IMR-90 (cell line): Measurements from ENCODE around the gene PLCH1. TPM values are rescaled to one million over a fixed set of nuclear protein-coding genes. Genes with fewer than 3 reads are reported as not detected.

Experiments
- ATAC-seq: fragments of 200-7000 bp; cut with Tn5 transposase; 2 replicates; pipeline ENCODE4 v1.9.1; 2020; ENCODE audit warnings: low read depth, mild to moderate bottlenecking, moderate library complexity
- BruUV-seq: library from RNA; stranded (reverse); fragments of 400-500 nt; replicated peaks from 2 replicates; lab custom pipeline; 2021; lab: Mats Ljungman, UMichigan
- CTCF ChIA-PET: fragments of 300-600 bp; formaldehyde crosslinking; extraction: SDS; loops from one replicate; lab custom pipeline; 2021; ENCODE audit warnings: antibody characterized with exemption; lab: Yijun Ruan, JAX
- POLR2A ChIA-PET: fragments of 300-600 bp; sonication (Branson Sonifier 250); formaldehyde crosslinking; loops from one replicate; lab custom pipeline; 2022; ENCODE audit warnings: antibody characterized with exemption; ENCODE audit not compliant: unreplicated experiment; lab: Charles Lee
- DNase-seq: peaks from one replicate; pipeline ENCODE4 v3.0.0; 2013
- H2AFZ ChIP-seq: replicated peaks from 2 replicates; pipeline ENCODE3; 2013; ENCODE audit warnings: low read length, mild to moderate bottlenecking; ENCODE audit not compliant: poor library complexity
- H2AK5ac ChIP-seq: 2 replicates; pipeline ENCODE4 v1.6.1; 2013; ENCODE audit warnings: low read depth, low read length, inconsistent platforms
- H2AK9ac ChIP-seq: replicated peaks from 2 replicates; pipeline ENCODE3; 2013; ENCODE audit warnings: mild to moderate bottlenecking, low read depth, low read length, moderate library complexity; ENCODE audit not compliant: poor library complexity
- H2BK120ac ChIP-seq: 2 replicates; pipeline ENCODE4 v1.6.1; 2013; ENCODE audit warnings: low read depth, low read length, inconsistent platforms
- H2BK15ac ChIP-seq: 3 replicates; pipeline ENCODE4 v1.6.1; 2013; ENCODE audit warnings: low read depth, low read length, inconsistent platforms
- H2BK20ac ChIP-seq: 2 replicates; pipeline ENCODE4 v1.6.1; 2013; ENCODE audit warnings: low read depth, mild to moderate bottlenecking, inconsistent platforms, low read length, moderate library complexity
- H2BK5ac ChIP-seq: 2 replicates; pipeline ENCODE4 v1.6.1; 2013; ENCODE audit warnings: mild to moderate bottlenecking, low read depth, low read length, inconsistent platforms; ENCODE audit not compliant: poor library complexity, severe bottlenecking
- H3K14ac ChIP-seq: replicated peaks from 2 replicates; pipeline ENCODE4 v1.6.1; 2013; ENCODE audit warnings: low read depth, low read length, inconsistent platforms
- H3K18ac ChIP-seq: 2 replicates; pipeline ENCODE4 v1.6.1; 2013; ENCODE audit warnings: low read depth, low read length, control low read depth
- H3K23ac ChIP-seq: 2 replicates; pipeline ENCODE4 v1.6.1; 2013; ENCODE audit warnings: low read depth, low read length, inconsistent platforms
- H3K27ac ChIP-seq: 2 replicates; pipeline ENCODE4 v1.5.1; 2013; ENCODE audit warnings: mild to moderate bottlenecking, control low read depth, low read length; ENCODE audit not compliant: insufficient read depth
- H3K27me3 ChIP-seq: 2 replicates; pipeline ENCODE4 v1.6.1; 2013; ENCODE audit warnings: low read length; ENCODE audit not compliant: control insufficient read depth, insufficient read depth
- H3K36me3 ChIP-seq: 2 replicates; pipeline ENCODE4 v1.6.1; 2013; ENCODE audit warnings: low read length, mixed read lengths; ENCODE audit not compliant: control insufficient read depth, insufficient read depth
- H3K4ac ChIP-seq: 2 replicates; pipeline ENCODE4 v1.6.1; 2013; ENCODE audit warnings: low read depth, low read length, inconsistent platforms
- H3K4me1 ChIP-seq: 2 replicates; pipeline ENCODE4 v1.6.1; 2013; ENCODE audit warnings: low read length, mixed read lengths; ENCODE audit not compliant: control insufficient read depth, insufficient read depth
- H3K4me2 ChIP-seq: 2 replicates; pipeline ENCODE4 v1.6.1; 2013; ENCODE audit warnings: low read depth, mild to moderate bottlenecking, control low read depth, low read length, moderate library complexity
- H3K4me3 ChIP-seq: 2 replicates; pipeline ENCODE4 v1.5.1; 2013; ENCODE audit warnings: low read depth, mild to moderate bottlenecking, control low read depth, low read length, moderate library complexity; ENCODE audit not compliant: insufficient read depth
- H3K56ac ChIP-seq: 2 replicates; pipeline ENCODE4 v1.6.1; 2013; ENCODE audit warnings: low read length, inconsistent platforms; ENCODE audit not compliant: insufficient read depth; ENCODE audit errors: extremely low read depth
- H3K79me1 ChIP-seq, 2 experiments: 2 replicates each; pipeline ENCODE4 v1.6.1; 2013; ENCODE audit warnings: low read length in 2 of 2, inconsistent platforms in 1 of 2, low read depth in 1 of 2
- H3K9ac ChIP-seq: 2 replicates; pipeline ENCODE4 v1.6.1; 2013; ENCODE audit warnings: low read depth, low read length, control low read depth
- H3K9me1 ChIP-seq: 2 replicates; pipeline ENCODE4 v1.6.1; 2013; ENCODE audit warnings: low read length, inconsistent platforms; ENCODE audit not compliant: insufficient read depth
- H3K9me3 ChIP-seq: 2 replicates; pipeline ENCODE4 v1.6.1; 2013; ENCODE audit warnings: low read length; ENCODE audit not compliant: control insufficient read depth, insufficient read depth
- H4K20me1 ChIP-seq: 2 replicates; pipeline ENCODE4 v1.6.1; 2013; ENCODE audit warnings: low read length, inconsistent platforms; ENCODE audit not compliant: insufficient read depth
- H4K5ac ChIP-seq: 2 replicates; pipeline ENCODE4 v1.6.1; 2013; ENCODE audit warnings: mild to moderate bottlenecking, low read depth, low read length, control low read depth
- H4K8ac ChIP-seq, 2 experiments: 2 replicates each; pipeline ENCODE4 v1.6.1; 2013; ENCODE audit warnings: low read depth in 2 of 2, low read length in 2 of 2, control low read depth in 1 of 2, inconsistent platforms in 1 of 2
- H4K91ac ChIP-seq: 2 replicates; pipeline ENCODE4 v1.6.1; 2013; ENCODE audit warnings: low read depth, low read length, inconsistent platforms; ENCODE audit not compliant: insufficient read depth
- POLR2A ChIP-seq: IDR thresholded peaks from 2 replicates; pipeline ENCODE4 v1.6.1; 2012; ENCODE audit warnings: mild to moderate bottlenecking, low read depth, low read length
- WGBS, 2 experiments: methylation state at CpG; one replicate each; pipeline versions ENCODE4 v1.1.5 to v1.1.7; 2013; ENCODE audit warnings: missing lambda C conversion rate in 2 of 2; ENCODE audit not compliant: insufficient read length in 1 of 2; ENCODE audit errors: extremely low coverage in 2 of 2; 5-methylcytosine and 5-hydroxymethylcytosine counted together
- dilution Hi-C: fragments of 300-500 bp; cut with HindIII; formaldehyde crosslinking; loops from one replicate; pipeline ENCODE4 v1.14.3; 2018; ENCODE audit warnings: low sequenced_read_pairs; ENCODE audit not compliant: unreplicated experiment
- in situ Hi-C: fragments of 300-500 bp; cut with MboI; formaldehyde crosslinking; loops from 3 replicates; pipeline ENCODE4 v1.14.3; 2019; ENCODE audit warnings: low sequenced_read_pairs, inconsistent platforms, mixed read lengths
- intact Hi-C: fragments of 100-400 bp; cut with micrococcal nuclease; formaldehyde crosslinking; loops from 2 replicates; pipeline ENCODE4 v1.10.0; 2022
- polyA plus RNA-seq, 3 experiments: library from polyadenylated mRNA; depleted of rRNA; stranded (reverse); fragments of >200 nt; gene quantifications; 2 replicates each; pipeline ENCODE4 v1.2.3, GENCODE V29; 2012; ENCODE audit warnings: low replicate concordance in 1 of 3
- total RNA-seq: library from RNA; depleted of rRNA; stranded (reverse); fragments of >200 nt; gene quantifications from 2 replicates; pipeline ENCODE4 v1.2.3, GENCODE V29; 2012
- TF ChIP-seq, protein P1 (sequence below): conservative IDR thresholded peaks from 2 replicates; pipeline ENCODE4 v1.5.1; 2012; ENCODE audit warnings: mild to moderate bottlenecking, low read depth, low read length, improper control_type of control experiment

The PLCH1 gene
- total and polyA plus RNA-seq, 2 of the 4 experiments (the other 2 are of a cell fraction): not detected

DNA sequence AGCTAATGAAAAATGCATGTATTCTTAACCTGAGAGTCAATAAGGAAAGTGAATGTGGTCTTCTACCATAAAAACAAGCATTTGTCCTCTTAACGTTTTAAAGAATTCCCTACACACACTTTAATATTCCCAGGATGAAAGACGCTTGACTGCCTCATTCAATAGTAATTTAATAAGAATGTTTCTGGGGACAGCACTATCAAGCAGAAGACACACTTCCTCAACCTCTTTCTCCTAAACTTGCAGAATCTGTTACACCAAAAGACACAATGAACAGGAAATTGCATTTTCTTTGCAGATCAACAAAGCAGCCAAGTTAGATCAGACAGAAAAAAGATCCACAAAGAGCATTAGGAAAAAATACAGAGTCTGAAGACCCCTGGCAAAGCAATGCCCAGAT, 97.7 kb downstream of the PLCH1 start:
- intact Hi-C loops: no loop called here
- Histone ChIP-seq H3K27me3 (no peaks in the 10 kb centered on the region), H3K4me1 (no peaks in the 10 kb centered on the region), H3K9me1 (no peaks in the 10 kb centered on the region), H3K9ac (no peak overlapping the region), H3K4ac (no peak overlapping the region), H2BK5ac (no peak overlapping the region), H3K79me1 (no peaks in the 10 kb centered on the region), H3K4me2 (no peak overlapping the region), H4K5ac (no peak overlapping the region), H2AK5ac (no peak overlapping the region), H3K36me3 (no peaks in the 10 kb centered on the region), H3K4me3 (no peak overlapping the region), H4K20me1 (no peaks in the 10 kb centered on the region), H4K91ac (no peak overlapping the region), H3K23ac (no peak overlapping the region), H2AK9ac (no peak overlapping the region), H4K8ac (no peak overlapping the region), H2BK15ac (no peak overlapping the region), H3K56ac (no peak overlapping the region), H2AFZ (no peak overlapping the region), H3K18ac (no peak overlapping the region), H3K14ac (no peak overlapping the region), H3K9me3 (no peaks in the 10 kb centered on the region), H2BK20ac (no peak overlapping the region), H3K27ac (no peak overlapping the region), H2BK120ac (no peak overlapping the region)
- WGBS, 2 experiments: no CpG with 5 or more reads among the region's 2 CpGs
- DNase-seq (no peak), ATAC-seq (no peak)
- dilution Hi-C loops: no loop called here
- POLR2A ChIA-PET: no interaction called here
- BruUV-seq: no TSS peak
- in situ Hi-C loops: no loop called here
- CTCF ChIA-PET: no interaction called here
- no peak for TF ChIP-seq POLR2A
- TF ChIP-seq, protein P1, sequence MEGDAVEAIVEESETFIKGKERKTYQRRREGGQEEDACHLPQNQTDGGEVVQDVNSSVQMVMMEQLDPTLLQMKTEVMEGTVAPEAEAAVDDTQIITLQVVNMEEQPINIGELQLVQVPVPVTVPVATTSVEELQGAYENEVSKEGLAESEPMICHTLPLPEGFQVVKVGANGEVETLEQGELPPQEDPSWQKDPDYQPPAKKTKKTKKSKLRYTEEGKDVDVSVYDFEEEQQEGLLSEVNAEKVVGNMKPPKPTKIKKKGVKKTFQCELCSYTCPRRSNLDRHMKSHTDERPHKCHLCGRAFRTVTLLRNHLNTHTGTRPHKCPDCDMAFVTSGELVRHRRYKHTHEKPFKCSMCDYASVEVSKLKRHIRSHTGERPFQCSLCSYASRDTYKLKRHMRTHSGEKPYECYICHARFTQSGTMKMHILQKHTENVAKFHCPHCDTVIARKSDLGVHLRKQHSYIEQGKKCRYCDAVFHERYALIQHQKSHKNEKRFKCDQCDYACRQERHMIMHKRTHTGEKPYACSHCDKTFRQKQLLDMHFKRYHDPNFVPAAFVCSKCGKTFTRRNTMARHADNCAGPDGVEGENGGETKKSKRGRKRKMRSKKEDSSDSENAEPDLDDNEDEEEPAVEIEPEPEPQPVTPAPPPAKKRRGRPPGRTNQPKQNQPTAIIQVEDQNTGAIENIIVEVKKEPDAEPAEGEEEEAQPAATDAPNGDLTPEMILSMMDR: no peak
